K562 (cell line): ENCODE results near the gene ACAD10. TPM values are rescaled to one million over a fixed set of nuclear protein-coding genes. Genes with fewer than 3 reads are reported as not detected.

Experiments
- ATAC-seq: fragments of 200-7000 bp; cut with Tn5 transposase; 3 replicates; pipeline ENCODE4 v1.9.1; 2020; ENCODE audit warnings: moderate library complexity
- Bru-seq: library from RNA; stranded (reverse); fragments of 400-500 nt; gene quantifications from one replicate; lab custom pipeline; 2021; lab: Mats Ljungman, UMichigan
- BruChase-seq, 2 experiments: library from RNA; stranded (reverse); fragments of 400-500 nt; gene quantifications; one replicate each; lab custom pipeline; 2021; lab: Mats Ljungman, UMichigan
- BruUV-seq: library from RNA; stranded (reverse); fragments of 400-500 nt; replicated peaks from 2 replicates; lab custom pipeline; 2021; lab: Mats Ljungman, UMichigan
- CTCF ChIA-PET: fragments of 300-600 bp; formaldehyde crosslinking; extraction: SDS; loops from one replicate; lab custom pipeline; 2021; ENCODE audit warnings: low intra/inter-chr PET ratio; lab: Yijun Ruan, JAX
- POLR2A ChIA-PET: fragments of 300-600, 350-650 bp; sonication (Branson Sonifier 250); formaldehyde crosslinking; extraction: SDS; loops from one replicate; lab custom pipeline; 2021; ENCODE audit warnings: antibody characterized with exemption, inconsistent platforms; lab: Yijun Ruan, JAX
- DNase-seq, 4 experiments: peaks; one replicate each; pipeline versions ENCODE4 v3.0.0 to v3.0.0-alpha.2; 2011 to 2018; ENCODE audit warnings: low spot score in 3 of 4, mixed read lengths in 3 of 4; ENCODE audit errors: extremely low read depth in 1 of 4
- FAIRE-seq: peaks from 2 replicates; lab custom pipeline; 2011; peaks lifted over from hg19 to GRCh38; lab: Jason Lieb, UNC
- H2AFZ ChIP-seq: 2 replicates; pipeline ENCODE4 v1.6.0; 2011; ENCODE audit warnings: low read depth, low read length, control low read depth, inconsistent platforms
- H3K27ac ChIP-seq: fragments of 200-600 bp; 3 replicates; pipeline ENCODE4 v1.8.0; 2011; ENCODE audit warnings: low read depth, mild to moderate bottlenecking, control low read depth, inconsistent platforms, low read length, moderate library complexity, mixed read lengths; ENCODE audit errors: extremely low read depth
- H3K27me3 ChIP-seq, 2 experiments: fragments of 300-600 bp in 1 of 2; 2 replicates in 1 of 2; 3 replicates in 1 of 2; pipeline versions ENCODE4 v1.6.0 to v1.8.0; 2011; ENCODE audit warnings: inconsistent platforms in 2 of 2, low read length in 2 of 2, mild to moderate bottlenecking in 1 of 2, mixed read lengths in 1 of 2, moderate library complexity in 1 of 2; ENCODE audit not compliant: control insufficient read depth in 2 of 2, insufficient read depth in 2 of 2
- H3K36me3 ChIP-seq: fragments of 300-600 bp; 3 replicates; pipeline ENCODE4 v1.8.0; 2011; ENCODE audit warnings: mild to moderate bottlenecking, low read length, inconsistent platforms; ENCODE audit not compliant: control insufficient read depth, insufficient read depth
- H3K4me1 ChIP-seq, 2 experiments: fragments of 200-600 bp in 1 of 2; replicated peaks in 1 of 2; 2 replicates in 1 of 2; 3 replicates in 1 of 2; pipeline versions ENCODE4 v1.5.1 to v1.8.0; 2011; ENCODE audit warnings: inconsistent platforms in 2 of 2, low read length in 2 of 2, mild to moderate bottlenecking in 1 of 2, mixed read lengths in 1 of 2, moderate library complexity in 1 of 2; ENCODE audit not compliant: control insufficient read depth in 2 of 2, insufficient read depth in 2 of 2
- H3K4me2 ChIP-seq: 2 replicates; pipeline ENCODE4 v1.6.1; 2011; ENCODE audit warnings: low read length, control low read depth, inconsistent platforms, mixed read lengths; ENCODE audit not compliant: insufficient read depth
- H3K4me3 ChIP-seq: fragments of 200-600 bp; sonication (generic), shearing (Covaris generic); 2 replicates; pipeline ENCODE4 v1.5.1; 2016; ENCODE audit warnings: control low read depth, inconsistent platforms
- H3K79me2 ChIP-seq: fragments of 200-600 bp; 3 replicates; pipeline ENCODE4 v1.8.0; 2011; ENCODE audit warnings: low read length, inconsistent platforms; ENCODE audit not compliant: control insufficient read depth, insufficient read depth
- H3K9ac ChIP-seq, 2 experiments: 2 replicates each; pipeline versions ENCODE4 v1.6.0 to v1.6.1; 2011; ENCODE audit warnings: low read depth in 2 of 2, low read length in 2 of 2, control low read depth in 1 of 2, inconsistent platforms in 1 of 2, mild to moderate bottlenecking in 1 of 2, mixed read lengths in 1 of 2; ENCODE audit not compliant: insufficient read depth in 1 of 2
- H3K9me1 ChIP-seq: one replicate; pipeline ENCODE4 v1.6.0; 2011; ENCODE audit warnings: inconsistent platforms, mild to moderate bottlenecking, low read length, moderate library complexity; ENCODE audit not compliant: control insufficient read depth, insufficient read depth
- H3K9me3 ChIP-seq: replicated peaks from 2 replicates; pipeline ENCODE4 v1.5.1; 2011; ENCODE audit warnings: low read depth, low read length, inconsistent platforms; ENCODE audit not compliant: control insufficient read depth, insufficient read depth
- H4K20me1 ChIP-seq: replicated peaks from 2 replicates; pipeline ENCODE4 v1.6.1; 2011; ENCODE audit warnings: low read length, inconsistent platforms, mixed read lengths; ENCODE audit not compliant: control insufficient read depth, insufficient read depth
- GTF2E2 ChIP-seq: fragments of 200-800 bp; sonication (Bioruptor generic); IDR thresholded peaks from 2 replicates; pipeline ENCODE4 v1.6.1; 2016; ENCODE audit warnings: missing genetic modification characterization, missing compliant biosample characterization
- SRSF3 ChIP-seq: fragments of 200-400 bp; formaldehyde crosslinking; IDR thresholded peaks from 2 replicates; pipeline ENCODE4 v1.6.1; 2016; ENCODE audit warnings: mild to moderate bottlenecking, low read length, moderate library complexity; ENCODE audit not compliant: insufficient read depth
- STAT5B ChIP-seq: fragments of 250-450 bp; sonication (Bioruptor Pico); IDR thresholded peaks from 2 replicates; pipeline ENCODE4 v1.8.0; 2021; ENCODE audit warnings: mild to moderate bottlenecking, inconsistent platforms
- ZNF395 ChIP-seq: fragments of 200-800 bp; sonication (Bioruptor generic); IDR thresholded peaks from 2 replicates; pipeline ENCODE4 v1.6.1; 2017; ENCODE audit warnings: missing genetic modification characterization, missing compliant biosample characterization
- ZNF592 ChIP-seq: fragments of 450-650 bp; IDR thresholded peaks from 2 replicates; pipeline ENCODE4 v1.6.1; 2017; ENCODE audit warnings: antibody characterized with exemption, mild to moderate bottlenecking
- WGBS: fragments of 100-300 bp; shearing (Covaris generic); methylation state at CpG from one replicate; pipeline ENCODE4 v1.1.6; 2016; ENCODE audit warnings: low coverage, mixed read lengths; ENCODE audit not compliant: insufficient coverage; ENCODE audit errors: missing lambda C conversion rate; 5-methylcytosine and 5-hydroxymethylcytosine counted together
- in situ Hi-C: fragments of 300-500 bp; cut with MboI; formaldehyde crosslinking; loops from 4 replicates; pipeline ENCODE4 v1.15.0; 2018; ENCODE audit warnings: inconsistent platforms, mixed read lengths
- intact Hi-C: fragments of 100-400 bp; cut with micrococcal nuclease; formaldehyde crosslinking; loops from 2 replicates; pipeline ENCODE4 v1.14.2; 2022
- long read RNA-seq, 3 experiments: library from polyadenylated mRNA in 2 of 3; library from RNA in 1 of 3; unstranded in 2 of 3; stranded (forward) in 1 of 3; transcript quantifications; one replicate each; pipeline ENCODE4 v2.0.0, GENCODE V29; 2019 to 2022
- polyA minus RNA-seq, 3 experiments: library from RNA; depleted of rRNA, polyadenylated mRNA; stranded (reverse); fragments of >200 nt; gene quantifications; 2 replicates each; pipeline ENCODE4 v1.2.3, GENCODE V29; 2011
- polyA plus RNA-seq, 8 experiments: library from polyadenylated mRNA; depleted of rRNA in 4 of 8; stranded (reverse) in 5 of 8; unstranded in 3 of 8; fragments of >200 nt; fragmentation: Nextera tagmentation in 2 of 8; fragmentation: Illumina TruSeq in 1 of 8; extraction: Ambion mirVana in 2 of 8; extraction: Trizol in 1 of 8; gene quantifications; 2 replicates each; pipeline versions ENCODE4 v1.2.1 to v1.2.3, GENCODE V29; 2011 to 2014; ENCODE audit warnings: inconsistent platforms in 1 of 8, missing spikeins in 1 of 8
- total RNA-seq, 7 experiments: library from RNA; depleted of rRNA in 6 of 7; stranded (reverse); fragments of >200 nt in 6 of 7; fragmentation: Illumina TruSeq in 2 of 7; extraction: Trizol in 2 of 7; gene quantifications; 2 replicates each; pipeline versions ENCODE4 v1.2.1 to v1.2.3, GENCODE V29; 2011 to 2021; ENCODE audit warnings: low replicate concordance in 1 of 7

Gene ACAD10
- total RNA-seq (2011; cell fraction: chromatin; rRNA removed; ENCODE audit: low replicate concordance) = 132 and 204 TPM in 2 replicates
- total RNA-seq (2011; cell fraction: nucleolus; rRNA removed) = 99.9 and 106 TPM in 2 replicates
- total RNA-seq (2011; cell fraction: nucleoplasm; rRNA removed) = 82.3 and 93.6 TPM in 2 replicates
- total RNA-seq (2014; rRNA removed) = 7.2 and 12.7 TPM in 2 replicates
- total RNA-seq (2014; rRNA removed; fragmentation: Illumina TruSeq; extraction: Trizol) = 9.4 and 12.0 TPM in 2 replicates
- 9.0 and 11.2 TPM in 2 replicates for total RNA-seq (2015; rRNA removed; fragmentation: Illumina TruSeq; extraction: Trizol)
- 18.8 and 19.2 TPM in 2 replicates for total RNA-seq (2021)
- 15.5 and 16.3 TPM in 2 replicates for polyA plus RNA-seq (2011; rRNA removed)
- polyA plus RNA-seq (2011; cell fraction: cytosol; rRNA removed) = 9.5 and 12.3 TPM in 2 replicates
- 62.9 and 93.5 TPM in 2 replicates for polyA plus RNA-seq (2011; cell fraction: nucleus; rRNA removed)
- polyA plus RNA-seq (2012) = 9.6 and 21.6 TPM in 2 replicates
- polyA plus RNA-seq (2014; fragmentation: Illumina TruSeq; extraction: Trizol) = 12.4 and 12.5 TPM in 2 replicates
- polyA plus RNA-seq (2014; fragmentation: Nextera tagmentation; extraction: Ambion mirVana) = 1 to 10 TPM; 2.3 to 5.0 TPM
- polyA plus RNA-seq (2014; rRNA removed) = 15.0 and 17.7 TPM in 2 replicates
- polyA minus RNA-seq (2011; rRNA and poly(A)+ RNA removed) = 24.9 and 26.5 TPM in 2 replicates
- 14.3 and 23.9 TPM in 2 replicates for polyA minus RNA-seq (2011; cell fraction: cytosol; rRNA and poly(A)+ RNA removed)
- polyA minus RNA-seq (2011; cell fraction: nucleus; rRNA and poly(A)+ RNA removed) = 33.1 and 35.0 TPM in 2 replicates
- percentile 55 among the genes with signal in this experiment for Bru-seq, nascent RNA
- BruChase-seq, experiment 1, labeled RNA remaining after a 2-hour chase = percentile 56 among the genes with signal in this experiment
- BruChase-seq, experiment 2, labeled RNA remaining after a 6-hour chase = percentile 55 among the genes with signal in this experiment
- long read RNA-seq, experiment 1, partial matches to known transcripts = 9 of 23 reads
- long read RNA-seq, experiment 1, other reads (novel, unspliced or antisense) = 13 of 23 reads
- long read RNA-seq, experiment 2, partial matches to known transcripts = 4 of 7 reads
- long read RNA-seq, experiment 2, other reads (novel, unspliced or antisense) = 2 of 7 reads
- long read RNA-seq, experiment 3, partial matches to known transcripts = 3 of 4 reads
- long read RNA-seq, experiment 3, other reads (novel, unspliced or antisense) = 0 of 4 reads

- ATAC-seq (peak; percentile 95), FAIRE-seq (peak; percentile 97), DNase-seq (peak; percentile 96 to 98 (median 97))
- Histone ChIP-seq H3K4me3 (peak within 1 kb of the TSS; percentile 86), H3K27ac (peak within 1 kb of the TSS; percentile 97), H3K9me1 (no peaks in the 10 kb centered on the region), H3K27me3 (no peaks in the 10 kb centered on the region), H3K9me3 (no peaks in the 10 kb centered on the region), H2AFZ (peak within 1 kb of the TSS; percentile 98), H3K79me2 (peaks cover 44% of the 10 kb centered on the region), H3K36me3 (peaks cover 29% of the 10 kb centered on the region; the same call in 2 of the 3 replicates), H3K9ac (peak within 1 kb of the TSS; percentile 96 to 99), H3K4me2 (peak within 1 kb of the TSS; percentile 100), H3K4me1 (peaks cover 13 to 15% of the 10 kb centered on the region in 2 experiments; a peak in 4 of 5 replicates), H4K20me1 (no peaks in the 10 kb centered on the region; the same call in 1 of the 2 replicates)
- in situ Hi-C loops = loop anchor here (5.0 kb wide), 1 partner anchor 56 kb away; no protein-coding TSS in a partner anchor
- POLR2A ChIA-PET = interaction anchor here (0.6 to 1.6 kb wide), 21 partner anchors 8 to 656 kb away, joined by 3 to 9 read pairs (median 3); no protein-coding TSS in a partner anchor
- CTCF ChIA-PET = interaction anchor here (0.7 to 1.0 kb wide), 2 partner anchors 67 to 91 kb away, joined by 3 read pairs; no protein-coding TSS in a partner anchor
- WGBS = 2% methylated on average over 45 of the region's 63 CpGs
- intact Hi-C loops = loop anchor here (2.0 to 10.0 kb wide), 3 partner anchors 55 to 351 kb away; partner anchors contain the start of gene SH2B3
- TSS peak; percentile 87 for BruUV-seq
- TF ChIP-seq SRSF3 (no peak), STAT5B (no peak), ZNF395 (CRISPR knock-in tag) (no peak), GTF2E2 (tag) (peak; percentile 80), ZNF592 (no peak)
Observed at GRCh38 chr12:111685811-111686573, at the start of gene ACAD10, which contains the start of gene BRAP. Gene ACAD10 (plus strand): TSS chr12:111686053. CDS start chr12:111692710, 6,657 bp downstream. Gene BRAP (minus strand): TSS chr12:111685956. CDS start chr12:111685792, 164 bp downstream.
